T-cell (primary cell): ENCODE results near the gene ATRNL1. TPM values are rescaled to one million over a fixed set of nuclear protein-coding genes. Genes with fewer than 3 reads are reported as not detected.
A peak's percentile ranks its signal among the peaks of the same experiment; 100 is the strongest.

Experiments
- ATAC-seq, 4 experiments: fragments of 200-7000 bp in 3 of 4; fragments of 150-1000 bp in 1 of 4; cut with Tn5 transposase; replicated peaks in 1 of 4; 1 replicate in 3 of 4; 2 replicates in 1 of 4; pipeline ENCODE4 v1.10.0; 2021; ENCODE audit warnings: moderate library complexity in 3 of 4, mild to moderate bottlenecking in 2 of 4, moderate number of reproducible peaks in 1 of 4
- CTCF ChIA-PET, 2 donors: fragments of 300-600 bp; sonication (Branson Sonifier 250); formaldehyde crosslinking; loops; one replicate each; lab custom pipeline; 2022; ENCODE audit warnings: antibody characterized with exemption in 2 of 2; lab: Charles Lee
- POLR2A ChIA-PET, 2 donors: fragments of 300-600 bp; sonication (Branson Sonifier 250); formaldehyde crosslinking; loops; one replicate each; lab custom pipeline; 2022; ENCODE audit warnings: antibody characterized with exemption in 2 of 2; lab: Charles Lee
- DNase-seq, 35 experiments: peaks; one replicate each; pipeline versions ENCODE4 v3.0.0 to v3.0.0-alpha.2; 2013 to 2023
- H3K27ac ChIP-seq: one replicate; pipeline ENCODE4 v1.5.1; 2013; ENCODE audit warnings: low read length
- H3K27me3 ChIP-seq, 2 experiments: replicated peaks in 1 of 2; 1 replicate in 1 of 2; 2 replicates in 1 of 2; pipeline versions ENCODE4 v1.6.1 to v1.7.0; 2013; ENCODE audit warnings: low read length in 1 of 2, mixed read lengths in 1 of 2; ENCODE audit not compliant: control insufficient read depth in 2 of 2, insufficient read depth in 2 of 2; ENCODE audit errors: extremely low read depth in 1 of 2
- H3K36me3 ChIP-seq, 2 donors: 1 replicate in 1 of 2; 2 replicates in 1 of 2; pipeline versions ENCODE4 v1.6.1 to v1.7.0; 2013; ENCODE audit warnings: low read length in 1 of 2; ENCODE audit not compliant: control insufficient read depth in 2 of 2, insufficient read depth in 1 of 2; ENCODE audit errors: extremely low read depth in 1 of 2
- H3K4me1 ChIP-seq, 2 experiments: 1 replicate in 1 of 2; 2 replicates in 1 of 2; pipeline versions ENCODE4 v1.6.1 to v1.7.0; 2013; ENCODE audit warnings: low read length in 2 of 2, mixed read lengths in 1 of 2; ENCODE audit not compliant: insufficient read depth in 2 of 2, control insufficient read depth in 1 of 2; ENCODE audit errors: extremely low read depth in 1 of 2
- H3K4me3 ChIP-seq, 2 donors: 1 replicate in 1 of 2; 2 replicates in 1 of 2; pipeline versions ENCODE4 v1.5.1 to v1.7.0; 2013; ENCODE audit warnings: mild to moderate bottlenecking in 2 of 2, low read length in 1 of 2, moderate library complexity in 1 of 2; ENCODE audit not compliant: control insufficient read depth in 1 of 2; ENCODE audit errors: extremely low read depth in 1 of 2
- H3K9me3 ChIP-seq: 2 replicates; pipeline ENCODE4 v1.7.0; 2013
- H3K27ac Mint-ChIP-seq, 2 donors: one replicate each; pipeline ENCODE4 v1.8.0; 2020 to 2021; ENCODE audit warnings: mild to moderate bottlenecking in 2 of 2, mixed read lengths in 2 of 2
- H3K27me3 Mint-ChIP-seq, 2 donors: one replicate each; pipeline ENCODE4 v1.8.0; 2021 to 2022; ENCODE audit warnings: mixed read lengths in 2 of 2
- H3K36me3 Mint-ChIP-seq: one replicate; pipeline ENCODE4 v1.8.0; 2021; ENCODE audit warnings: mixed read lengths
- H3K4me1 Mint-ChIP-seq, 3 donors: one replicate each; pipeline ENCODE4 v1.8.0; 2020 to 2022; ENCODE audit warnings: mixed read lengths in 3 of 3, mild to moderate bottlenecking in 1 of 3
- H3K4me3 Mint-ChIP-seq, 3 donors: one replicate each; pipeline ENCODE4 v1.8.0; 2020 to 2022; ENCODE audit warnings: mild to moderate bottlenecking in 3 of 3, mixed read lengths in 3 of 3, moderate library complexity in 3 of 3
- H3K9me3 Mint-ChIP-seq, 3 donors: one replicate each; pipeline ENCODE4 v1.8.0; 2020 to 2022; ENCODE audit warnings: mixed read lengths in 3 of 3
- WGBS: methylation state at CpG from one replicate; pipeline ENCODE4 v1.1.5; 2013; ENCODE audit warnings: missing lambda C conversion rate; ENCODE audit not compliant: insufficient coverage; 5-methylcytosine and 5-hydroxymethylcytosine counted together
- total RNA-seq, 35 experiments: library from RNA in 6 of 35; stranded (reverse) in 6 of 35; fragments of 120-200 nt in 1 of 35; gene quantifications; one replicate each; pipeline versions ENCODE4 v1.2.1 to v1.2.4 and lab custom pipeline; 2013 to 2026

ATRNL1 gene
- total RNA-seq, 5 donors from 2014 or later (not counting 1 experiment from before 2014, with no cell fraction given) = 0.18 to 0.35 (median 0.20) TPM; not detected in 2

DNA sequence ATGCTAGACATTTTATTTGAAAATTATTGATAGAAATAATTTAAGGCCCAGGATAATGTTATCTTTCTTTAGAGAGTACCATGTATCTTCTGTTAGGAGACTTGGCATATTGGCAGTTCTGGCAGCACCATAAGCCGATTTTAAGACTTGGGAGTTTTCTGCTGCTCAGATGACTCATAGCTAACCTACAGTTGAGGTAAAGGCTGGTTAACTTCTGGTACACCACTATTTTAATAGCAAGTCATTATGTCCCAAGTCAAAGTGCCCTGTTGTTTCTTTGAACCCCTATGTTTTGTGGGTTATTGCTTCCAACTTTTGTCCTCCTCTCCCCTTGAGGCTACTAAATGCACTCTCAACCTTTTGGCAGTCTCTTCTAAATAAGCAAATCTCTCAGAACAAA lies 25.2 kb downstream of the ATRNL1 start:
- WGBS = no CpG with 5 or more reads among the region's 1 CpG
- H3K36me3 ChIP-seq = no peaks in the 10 kb centered on the region
- DNase-seq (no peak), ATAC-seq (no peak)
- CTCF ChIA-PET = no interaction called here
- Mint-ChIP-seq H3K36me3 (no peaks in the 10 kb centered on the region), H3K27ac (no peak overlapping the region), H3K4me1 (no peaks in the 10 kb centered on the region), H3K4me3 (no peak overlapping the region), H3K9me3 (no peaks in the 10 kb centered on the region), H3K27me3 (peaks cover 5 to 7% of the 10 kb centered on the region in 2 donors)
- H3K27me3 ChIP-seq = peaks cover 0 to 2% of the 10 kb centered on the region in 2 experiments
- H3K4me1 ChIP-seq = no peaks in the 10 kb centered on the region
- H3K4me3 ChIP-seq = no peak overlapping the region
- H3K27ac ChIP-seq = no peak overlapping the region
- H3K9me3 ChIP-seq = no peaks in the 10 kb centered on the region
- POLR2A ChIA-PET = no interaction called here

DNA sequence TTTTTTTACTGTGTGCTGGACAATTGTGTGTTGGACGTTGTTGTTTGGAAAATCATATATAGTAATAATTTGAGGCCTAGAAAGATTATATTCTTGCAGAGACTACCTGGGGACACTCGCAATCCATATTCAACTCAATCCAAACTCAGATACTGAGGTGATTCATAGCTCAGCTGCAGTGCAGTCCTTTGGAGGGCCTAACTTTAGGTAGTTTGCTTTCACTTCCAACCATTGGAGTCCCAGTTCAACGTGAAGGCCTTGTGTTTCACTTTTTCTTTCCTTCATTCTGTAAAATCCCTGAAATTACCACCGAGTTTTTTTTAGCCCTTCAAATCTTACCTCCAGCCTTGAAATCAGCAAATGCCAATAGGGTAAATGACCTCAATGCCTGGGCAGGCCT lies 32.3 kb downstream of the ATRNL1 start:
- Histone ChIP-seq H3K27ac (no peak overlapping the region), H3K4me3 (no peak overlapping the region), H3K27me3 (no peaks in the 10 kb centered on the region), H3K4me1 (no peaks in the 10 kb centered on the region), H3K9me3 (no peaks in the 10 kb centered on the region), H3K36me3 (no peaks in the 10 kb centered on the region)
- H3K27me3 Mint-ChIP-seq = peaks cover 0 to 4% of the 10 kb centered on the region in 2 donors
- no peaks in the 10 kb centered on the region for H3K9me3 Mint-ChIP-seq
- whole genome bisulfite sequencing = 43% methylated on average over 1 of the region's 4 CpGs
- H3K4me1 Mint-ChIP-seq = no peaks in the 10 kb centered on the region
- H3K27ac Mint-ChIP-seq = no peak overlapping the region
- H3K4me3 Mint-ChIP-seq = no peak overlapping the region
- H3K36me3 Mint-ChIP-seq = no peaks in the 10 kb centered on the region
- CTCF ChIA-PET = no interaction called here
- DNase-seq = no peak
- ATAC-seq = no peak
- POLR2A ChIA-PET = no interaction called here

DNA sequence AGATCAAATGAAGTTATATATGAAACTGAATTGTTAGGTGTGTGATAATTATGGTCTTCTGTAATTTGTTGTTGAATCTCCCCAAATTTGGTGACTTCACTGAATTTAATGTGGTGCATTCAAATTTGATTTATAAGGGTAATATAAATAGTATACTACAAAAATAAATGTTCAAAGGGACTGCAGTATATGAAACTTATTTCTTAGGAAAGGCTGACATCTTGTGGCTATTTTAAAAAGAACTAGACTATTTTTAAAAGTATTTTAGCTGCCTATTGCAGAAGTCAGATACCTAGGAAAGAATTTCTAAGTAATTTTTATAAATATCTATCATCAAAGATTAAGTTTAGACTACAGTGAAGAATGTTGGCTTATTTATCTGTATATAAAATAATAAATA lies 36.6 kb downstream of the ATRNL1 start:
- Mint-ChIP-seq H3K27me3 (peaks cover 0 to 15% of the 10 kb centered on the region in 2 donors), H3K36me3 (no peaks in the 10 kb centered on the region), H3K4me1 (no peaks in the 10 kb centered on the region), H3K9me3 (no peaks in the 10 kb centered on the region), H3K4me3 (no peak overlapping the region), H3K27ac (no peak overlapping the region)
- ATAC-seq (no peak), DNase-seq (peak in 1 of 35 experiments; percentile 40)
- ChIA-PET CTCF (interaction anchor here (1.2 to 1.5 kb wide), 3 partner anchors 12 to 826 kb away, joined by 3 to 12 read pairs (median 6); no protein-coding TSS in a partner anchor), POLR2A (interaction anchor here in 1 of 2 donors (0.6 kb wide), 1 partner anchor 30 kb away, joined by 3 read pairs; no protein-coding TSS in a partner anchor)
- Histone ChIP-seq H3K36me3 (no peaks in the 10 kb centered on the region), H3K27ac (no peak overlapping the region), H3K27me3 (no peaks in the 10 kb centered on the region), H3K9me3 (no peaks in the 10 kb centered on the region), H3K4me3 (no peak overlapping the region), H3K4me1 (no peaks in the 10 kb centered on the region)

DNA sequence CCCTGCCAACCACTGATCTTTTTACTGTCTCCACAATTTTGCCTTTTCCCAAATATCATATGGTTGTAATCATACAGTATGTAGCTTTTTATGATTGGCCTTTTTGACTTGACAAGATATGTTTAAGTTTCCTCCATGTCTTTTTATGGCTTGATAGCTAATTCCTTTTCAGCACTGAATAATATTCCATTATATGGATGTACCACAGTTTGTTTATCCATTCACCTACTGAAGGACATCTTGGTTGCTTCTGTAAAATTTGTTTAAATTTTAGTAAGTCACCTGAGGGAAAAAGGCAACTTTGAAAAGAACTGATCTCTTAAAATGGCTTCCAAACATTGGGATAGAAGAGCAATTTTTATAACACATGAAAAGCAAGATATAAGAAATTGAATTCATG lies 43.5 kb downstream of the ATRNL1 start:
- Histone ChIP-seq H3K36me3 (no peaks in the 10 kb centered on the region), H3K4me1 (no peaks in the 10 kb centered on the region), H3K9me3 (no peaks in the 10 kb centered on the region), H3K27ac (no peak overlapping the region), H3K4me3 (no peak overlapping the region), H3K27me3 (no peaks in the 10 kb centered on the region)
- Mint-ChIP-seq H3K4me3 (no peak overlapping the region), H3K4me1 (no peaks in the 10 kb centered on the region), H3K27me3 (peaks cover 4 to 14% of the 10 kb centered on the region in 2 donors), H3K9me3 (peaks cover 0 to 7% (median 6%) of the 10 kb centered on the region in 3 donors), H3K27ac (no peak overlapping the region), H3K36me3 (no peaks in the 10 kb centered on the region)
- POLR2A ChIA-PET = no interaction called here
- ATAC-seq (no peak), DNase-seq (no peak)
- CTCF ChIA-PET = no interaction called here

DNA sequence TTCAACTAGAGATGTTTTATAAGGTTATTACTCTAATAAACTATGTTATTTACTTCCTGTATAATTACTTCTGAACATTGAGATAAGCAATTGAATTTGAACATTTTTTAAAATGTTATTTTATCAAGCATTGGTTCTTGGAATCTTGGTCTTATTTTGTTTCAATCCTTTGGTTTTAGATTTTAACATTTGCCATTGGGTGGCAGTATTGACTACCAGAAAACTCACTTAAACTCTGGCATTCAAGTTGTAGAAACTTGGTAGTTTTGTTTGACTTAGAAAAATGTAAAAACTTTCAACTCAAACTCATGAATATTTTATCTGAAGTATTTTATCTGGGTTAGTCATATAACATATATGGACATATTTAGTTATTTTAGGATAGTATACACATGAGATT lies 48.1 kb downstream of the ATRNL1 start:
- no peak overlapping the region for H3K4me3 ChIP-seq
- no peaks in the 10 kb centered on the region for H3K4me1 ChIP-seq
- no peak overlapping the region for H3K27ac ChIP-seq
- Mint-ChIP-seq H3K4me1 (no peaks in the 10 kb centered on the region), H3K36me3 (no peaks in the 10 kb centered on the region), H3K9me3 (peaks cover 0 to 6% (median 5%) of the 10 kb centered on the region in 3 donors), H3K27me3 (peaks cover 2 to 13% of the 10 kb centered on the region in 2 donors), H3K4me3 (no peak overlapping the region), H3K27ac (no peak overlapping the region)
- no peak for ATAC-seq
- no peaks in the 10 kb centered on the region for H3K9me3 ChIP-seq
- H3K36me3 ChIP-seq = no peaks in the 10 kb centered on the region
- ChIA-PET POLR2A (no interaction called here), CTCF (no interaction called here)
- H3K27me3 ChIP-seq = no peaks in the 10 kb centered on the region
- no peak for DNase-seq

- Histone ChIP-seq H3K27me3 (no peaks in the 10 kb centered on the region), H3K27ac (no peak overlapping the region), H3K4me3 (no peak overlapping the region), H3K4me1 (no peaks in the 10 kb centered on the region), H3K36me3 (no peaks in the 10 kb centered on the region), H3K9me3 (no peaks in the 10 kb centered on the region)
- ATAC-seq (no peak), DNase-seq (no peak)
- WGBS = no CpG with 5 or more reads among the region's 2 CpGs
- H3K4me3 Mint-ChIP-seq = no peak overlapping the region
- peaks cover 8 to 17% of the 10 kb centered on the region in 2 donors for H3K27me3 Mint-ChIP-seq
- no peaks in the 10 kb centered on the region for H3K4me1 Mint-ChIP-seq
- no peak overlapping the region for H3K27ac Mint-ChIP-seq
- POLR2A ChIA-PET = no interaction called here
- CTCF ChIA-PET = no interaction called here
- no peaks in the 10 kb centered on the region for H3K9me3 Mint-ChIP-seq
- H3K36me3 Mint-ChIP-seq = no peaks in the 10 kb centered on the region
These were observed 64.2 kb downstream of the ATRNL1 start for GRCh38 chr10:115157357-115157756.

DNA sequence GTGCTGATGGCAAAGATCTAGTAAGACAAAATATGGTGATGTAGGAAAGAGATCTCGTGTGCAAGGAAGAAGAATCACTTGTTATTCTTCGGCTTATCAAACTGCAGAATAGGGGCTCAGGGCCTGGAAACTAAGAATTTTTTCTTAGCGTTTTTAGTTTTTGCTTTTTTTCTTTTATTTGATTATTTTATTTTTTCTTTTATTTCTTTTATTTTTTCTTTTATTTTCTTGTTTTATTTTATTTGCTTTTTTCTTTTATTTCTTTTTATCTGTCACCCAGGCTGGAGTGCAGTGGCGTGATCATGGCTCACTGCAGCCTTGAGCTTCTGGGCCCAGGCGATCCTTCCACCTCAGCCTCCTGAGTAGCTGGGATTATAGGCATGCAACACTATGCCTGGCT lies 70.0 kb downstream of the ATRNL1 start:
- WGBS = no CpG with 5 or more reads among the region's 5 CpGs
- no peak overlapping the region for H3K4me3 Mint-ChIP-seq
- no peaks in the 10 kb centered on the region for H3K36me3 Mint-ChIP-seq

More for the DNA sequence above, 70.0 kb downstream of the ATRNL1 start:
- Histone ChIP-seq H3K27ac (no peak overlapping the region), H3K27me3 (no peaks in the 10 kb centered on the region), H3K4me3 (no peak overlapping the region), H3K9me3 (no peaks in the 10 kb centered on the region), H3K36me3 (no peaks in the 10 kb centered on the region), H3K4me1 (no peaks in the 10 kb centered on the region)
- peaks cover 5 to 10% of the 10 kb centered on the region in 2 donors for H3K27me3 Mint-ChIP-seq
- POLR2A ChIA-PET = no interaction called here
- ATAC-seq = no peak
- H3K9me3 Mint-ChIP-seq = no peaks in the 10 kb centered on the region
- CTCF ChIA-PET = no interaction called here
- H3K27ac Mint-ChIP-seq = no peak overlapping the region
- DNase-seq = no peak
- no peaks in the 10 kb centered on the region for H3K4me1 Mint-ChIP-seq
